ENCODE results near the gene CCDC71L. TPM values are rescaled to one million over a fixed set of nuclear protein-coding genes. Genes with fewer than 3 reads are reported as not detected.
A peak's percentile ranks its signal among the peaks of the same experiment; 100 is the strongest.

CCDC71L gene
- total RNA-seq, 2 experiments from 2014 or later, result 18.2 to 20.9 TPM

- H3K27ac Mint-ChIP-seq, result peak overlapping the region; percentile 93
Observed at GRCh38 chr7:106658316-106659165, 2.4 kb downstream of the CCDC71L start.

GRCh38 chr7:106657085-106657991 is 3.6 kb downstream of the CCDC71L start:
- Mint-ChIP-seq H3K27ac (peak overlapping the region; percentile 80), H3K36me3 (ENCODE audit: low read depth) (peaks cover 7% of the 10 kb centered on the region), H3K4me1 (ENCODE audit: low read depth) (peaks cover 31% of the 10 kb centered on the region), H3K27me3 (no peaks in the 10 kb centered on the region), H3K4me3 (peak overlapping the region; percentile 54), H3K9me3 (no peaks in the 10 kb centered on the region)
- DNase-seq (no peak), ATAC-seq (no peak)
- ChIA-PET POLR2A (interaction anchor here (1.1 kb wide), 1 partner anchor 172 kb away, joined by 3 read pairs; no protein-coding TSS in a partner anchor), CTCF (interaction anchor here (0.9 to 8.2 kb wide), 9 partner anchors 17 to 167 kb away, joined by 3 to 138 read pairs (median 8); no protein-coding TSS in a partner anchor)
- intact Hi-C loops (cut with micrococcal nuclease), result loop anchor here (10.0 kb wide), 1 partner anchor 483 kb away; no protein-coding TSS in a partner anchor
- TF ChIP-seq CTCF (IDR thresholded peaks at IDR 0.05), result no peak

More at GRCh38 chr7:106658316-106659165, 2.4 kb downstream of the CCDC71L start:
- Mint-ChIP-seq H3K36me3 (ENCODE audit: low read depth) (peaks cover 7% of the 10 kb centered on the region), H3K27me3 (no peaks in the 10 kb centered on the region), H3K4me3 (peak overlapping the region; percentile 87), H3K9me3 (no peaks in the 10 kb centered on the region), H3K4me1 (ENCODE audit: low read depth) (peaks cover 31% of the 10 kb centered on the region)
- POLR2A ChIA-PET, result interaction anchor here (1.0 to 2.4 kb wide), 5 partner anchors 9 to 173 kb away, joined by 3 to 13 read pairs (median 3); no protein-coding TSS in a partner anchor
- intact Hi-C loops (cut with micrococcal nuclease), result loop anchor here (10.0 kb wide), 1 partner anchor 484 kb away; no protein-coding TSS in a partner anchor
- CTCF ChIA-PET, result interaction anchor here (0.9 to 8.2 kb wide), 15 partner anchors 10 to 481 kb away, joined by 3 to 138 read pairs (median 6); no protein-coding TSS in a partner anchor
- DNase-seq (no peak), ATAC-seq (no peak)
- TF ChIP-seq CTCF (IDR thresholded peaks at IDR 0.05), result no peak

DNA sequence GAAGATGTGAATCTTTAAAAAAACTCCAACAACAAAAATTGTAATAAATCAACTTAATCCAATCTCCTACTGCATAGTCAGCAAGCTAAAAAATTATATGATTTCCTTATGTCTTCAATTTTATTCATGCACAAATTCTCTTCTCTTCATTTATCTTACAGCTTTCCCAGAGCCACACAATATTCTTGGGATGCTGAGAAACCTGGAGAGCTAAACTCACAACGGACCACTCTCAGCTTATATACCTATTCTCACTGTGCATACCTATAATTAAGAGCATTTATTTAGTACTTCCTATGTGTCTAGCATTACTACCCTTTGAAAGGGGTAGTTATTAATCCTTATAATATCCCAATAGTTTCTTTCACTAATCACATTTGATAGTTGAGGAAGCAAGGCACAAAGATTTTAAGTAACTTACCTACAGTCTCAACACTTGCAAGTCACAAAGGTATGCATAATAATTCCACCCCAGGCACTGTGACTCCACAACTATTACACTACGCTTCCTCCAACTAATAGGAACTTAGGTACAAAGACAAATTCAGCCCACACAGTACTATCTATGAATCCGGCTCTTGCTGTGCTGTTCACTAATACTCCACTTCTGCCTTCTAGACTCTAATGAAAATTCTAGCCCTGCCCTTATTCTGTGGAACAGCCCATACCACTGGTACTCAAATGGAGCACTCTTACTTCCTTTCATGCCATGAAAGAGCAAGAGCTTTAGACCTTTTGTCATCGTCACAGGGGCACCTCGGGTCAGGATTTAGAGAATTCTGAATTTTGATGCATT is 5.1 kb downstream of the CCDC71L start:
- CTCF ChIA-PET, result interaction anchor here (0.8 to 8.2 kb wide), 4 partner anchors 11 to 86 kb away, joined by 3 to 138 read pairs (median 4); no protein-coding TSS in a partner anchor
- peaks cover 5% of the 10 kb centered on the region for H3K36me3 Mint-ChIP-seq (ENCODE audit: low read depth)

More for the DNA sequence above, 5.1 kb downstream of the CCDC71L start:
- Mint-ChIP-seq H3K4me1 (ENCODE audit: low read depth) (peaks cover 24% of the 10 kb centered on the region), H3K4me3 (no peak overlapping the region), H3K9me3 (no peaks in the 10 kb centered on the region), H3K27me3 (no peaks in the 10 kb centered on the region), H3K27ac (peak overlapping the region; percentile 8)
- DNase-seq (no peak), ATAC-seq (no peak)
- intact Hi-C loops (cut with micrococcal nuclease), result loop anchor here (10.0 kb wide), 1 partner anchor 481 kb away; no protein-coding TSS in a partner anchor
- POLR2A ChIA-PET, result no interaction called here
- TF ChIP-seq CTCF (IDR thresholded peaks at IDR 0.05), result no peak
